GM08714 (cell line): ENCODE measurements around the gene BCL2.
A peak's percentile ranks its signal among the peaks of the same experiment; 100 is the strongest.

ENCODE experiments used
- H3K4me3 ChIP-seq: fragments of 200-500 bp; sonication (Bioruptor generic); 2 replicates; pipeline ENCODE4 v1.5.1; 2014; ENCODE audit warnings: mild to moderate bottlenecking, low read length, inconsistent platforms
- ZNF274 ChIP-seq: IDR thresholded peaks from 2 replicates; pipeline ENCODE4 v1.6.1; 2012; ENCODE audit warnings: mild to moderate bottlenecking, low read depth, low read length

BCL2 gene

GRCh38 chr18:63082366-63083019 lies 237.1 kb downstream of the BCL2 start:
- no peak for TF ChIP-seq ZNF274
- H3K4me3 ChIP-seq: no peak overlapping the region

- no peak overlapping the region; the same call in 1 of the 2 replicates for H3K4me3 ChIP-seq
Measured at GRCh38 chr18:63079114-63079513, 240.5 kb downstream of the BCL2 start.

GRCh38 chr18:63078471-63078870 lies 241.1 kb downstream of the BCL2 start:
- TF ChIP-seq ZNF274: no peak
- no peak overlapping the region for H3K4me3 ChIP-seq

More at GRCh38 chr18:63079114-63079513, 240.5 kb downstream of the BCL2 start:
- TF ChIP-seq ZNF274: no peak

- no peak for TF ChIP-seq ZNF274
- peak overlapping the region; percentile 59 for H3K4me3 ChIP-seq
Measured at GRCh38 chr18:63074981-63075404, 244.6 kb downstream of the BCL2 start.

DNA sequence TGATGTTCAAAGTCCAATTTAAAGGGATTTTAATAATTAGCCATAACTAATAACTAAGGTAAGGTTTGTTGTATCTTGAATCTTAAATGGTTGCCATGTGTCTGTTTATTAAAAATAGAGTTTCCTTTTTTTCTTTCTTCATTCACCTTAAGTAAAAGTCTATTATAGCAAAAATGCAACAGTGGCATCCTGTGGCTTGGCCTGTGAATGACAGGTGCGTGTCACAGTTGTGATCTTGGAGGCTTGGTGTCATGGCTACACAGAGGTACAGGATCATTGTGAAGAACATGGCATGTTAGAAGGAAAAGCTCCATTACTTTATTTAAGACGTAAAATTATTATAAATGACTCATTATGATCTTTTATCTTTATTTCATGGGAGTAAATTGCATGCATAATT lies 246.1 kb downstream of the BCL2 start:
- no peak for TF ChIP-seq ZNF274
- no peak overlapping the region for H3K4me3 ChIP-seq
